Measurements from ENCODE around the gene CNEP1R1. TPM values are rescaled to one million over a fixed set of nuclear protein-coding genes. Genes with fewer than 3 reads are reported as not detected.

Gene CNEP1R1
- total and polyA plus RNA-seq, 2 of the 8 experiments (the other 6 are each of a cell fraction or from before 2014, with no cell fraction given): 10.6 to 13.6 TPM

- Histone ChIP-seq H3K23me2 (ENCODE audit: low read depth, low read length) (peaks cover 10% of the 10 kb centered on the region), H3K23ac (ENCODE audit: insufficient read length) (no peak overlapping the region), H2BK20ac (ENCODE audit: low read length) (no peak overlapping the region), H3K56ac (replicated peaks; ENCODE audit: insufficient read length, low read depth, low read length) (no peak overlapping the region), H3K4me2 (ENCODE audit: insufficient read depth in 1 of 2, low read depth in 2 of 2, low read length in 2 of 2) (no peak overlapping the region), H3K4me1 (replicated peaks in 1 of 4; ENCODE audit: control insufficient read depth in 3 of 4, insufficient read depth in 4 of 4, low read length in 3 of 4) (peaks cover 0 to 9% (median 3%) of the 10 kb centered on the region in 4 experiments; a peak in 5 of 7 replicates), H3K9ac (replicated peaks in 1 of 4; ENCODE audit: extremely low read depth in 1 of 4, low read depth in 3 of 4, low read length in 3 of 4) (no peak overlapping the region), H2AFZ (ENCODE audit: low read length) (no peak overlapping the region), H3K79me1 (ENCODE audit: low read depth, low read length) (no peaks in the 10 kb centered on the region), H3K36me3 (ENCODE audit: control insufficient read depth in 2 of 4, insufficient read depth in 4 of 4, low read length in 3 of 4) (peaks cover 2 to 20% (median 13%) of the 10 kb centered on the region in 4 experiments; a peak in 4 of 8 replicates), H3K14ac (ENCODE audit: insufficient read length) (no peak overlapping the region), H3K79me2 (ENCODE audit: control insufficient read depth in 1 of 2, insufficient read depth in 2 of 2, low read length in 2 of 2) (peaks cover 0 to 18% of the 10 kb centered on the region in 2 experiments; a peak in 2 of 4 replicates), H3K18ac (ENCODE audit: extremely low read depth, low read length) (no peak overlapping the region), H2BK120ac (replicated peaks; ENCODE audit: low read depth, low read length) (no peak overlapping the region), H2BK12ac (ENCODE audit: low read depth, low read length) (no peak overlapping the region), H2AK5ac (ENCODE audit: low read depth, low read length) (no peak overlapping the region), H4K20me1 (replicated peaks in 1 of 2; ENCODE audit: control insufficient read depth in 1 of 2, insufficient read depth in 2 of 2, low read length in 2 of 2) (peaks cover 0 to 6% of the 10 kb centered on the region in 2 experiments), H2BK15ac (ENCODE audit: low read length) (no peak overlapping the region), H3K4me3 (ENCODE audit: extremely low read depth in 1 of 4, insufficient read depth in 2 of 4, low read depth in 3 of 4, low read length in 4 of 4) (no peak overlapping the region), H4K8ac (ENCODE audit: extremely low read depth, insufficient read depth, low read length) (no peak overlapping the region), H2BK5ac (ENCODE audit: low read depth, low read length) (no peak overlapping the region), H4K91ac (replicated peaks; ENCODE audit: insufficient read length, low read length) (no peak overlapping the region), H3K27me3 (replicated peaks in 1 of 4; ENCODE audit: control insufficient read depth in 3 of 4, extremely low read depth in 1 of 4, insufficient read depth in 3 of 4, low read length in 3 of 4) (no peaks in the 10 kb centered on the region), H3K9me3 (ENCODE audit: insufficient read depth in 2 of 2, low read depth in 1 of 2, low read length in 1 of 2) (no peaks in the 10 kb centered on the region), H3K27ac (ENCODE audit: low read depth, low read length) (no peak overlapping the region), H3K4ac (replicated peaks; ENCODE audit: insufficient read length, low read depth, low read length) (no peak overlapping the region), H4K5ac (ENCODE audit: insufficient read length, low read depth, low read length) (no peak overlapping the region)
- FAIRE-seq (no peak), DNase-seq (ENCODE audit: low read depth in 1 of 2, low spot score in 2 of 2) (no peak)
- ChIA-PET CTCF (ENCODE audit: partially characterized antibody) (interaction anchor here (0.9 to 4.8 kb wide), 12 partner anchors 10 to 258 kb away, joined by 3 to 35 read pairs (median 4); partner anchors contain the start of gene CNEP1R1), POLR2A (ENCODE audit: partially characterized antibody) (no interaction called here)
- TF ChIP-seq SP4 (IDR thresholded peaks at IDR 0.05; ENCODE audit: low read length) (no peak), SIX5 (IDR thresholded peaks at IDR 0.05; ENCODE audit: low read depth, low read length) (no peak), BACH1 (IDR thresholded peaks at IDR 0.05; ENCODE audit: low read length) (no peak), PHF8 (conservative IDR thresholded peaks at IDR 0.05; ENCODE audit: low read depth, low read length) (no peak), KDM5A (IDR thresholded peaks at IDR 0.05; ENCODE audit: low read length) (no peak), E2F6 (IDR thresholded peaks at IDR 0.05) (no peak), ATF2 (IDR thresholded peaks at IDR 0.05; ENCODE audit: low read length) (no peak)
- WGBS, 2 experiments (ENCODE audit: extremely low coverage in 1 of 2, insufficient coverage in 1 of 2, insufficient read length in 1 of 2, insufficient replicate concordance in 2 of 2, low coverage in 1 of 2, low lambda C conversion rate in 2 of 2, missing lambda C conversion rate in 1 of 2): 92% methylated on average over 4 of the region's 4 CpGs; no CpG with 5 or more reads in 1 of the 2 experiments
These were observed 43.5 kb downstream of the CNEP1R1 start for GRCh38 chr16:50068550-50068949.
